GM10266 (cell line): Measurements from ENCODE around the gene MRPS34.

ENCODE experiments used
- DNase-seq: peaks from one replicate; pipeline ENCODE4 v3.0.0; 2012; ENCODE audit errors: extremely low spot score
- CTCF ChIP-seq: IDR thresholded peaks from 2 replicates; pipeline ENCODE4 v1.5.1; 2012; ENCODE audit warnings: mild to moderate bottlenecking, low read depth; ENCODE audit not compliant: control insufficient read depth, insufficient read depth; ENCODE audit errors: missing control alignments

The MRPS34 gene

GRCh38 chr16:1762879-1763520, 9.9 kb downstream of the MRPS34 start:
- TF ChIP-seq CTCF: no peak
- no peak for DNase-seq

GRCh38 chr16:1762196-1762878, 10.6 kb downstream of the MRPS34 start:
- TF ChIP-seq CTCF: no peak
- DNase-seq: no peak

- no peak for TF ChIP-seq CTCF
- DNase-seq: no peak
Observed at GRCh38 chr16:1761751-1762150, 11.2 kb downstream of the MRPS34 start.

GRCh38 chr16:1760911-1761310, 12.0 kb downstream of the MRPS34 start:
- no peak for TF ChIP-seq CTCF
- DNase-seq: no peak

- DNase-seq: no peak
- TF ChIP-seq CTCF: no peak
Observed at GRCh38 chr16:1759511-1759910, 13.4 kb downstream of the MRPS34 start.

- DNase-seq: no peak
- TF ChIP-seq CTCF: no peak
Observed at GRCh38 chr16:1758923-1759322, 14.0 kb downstream of the MRPS34 start.

- no peak for DNase-seq
- no peak for TF ChIP-seq CTCF
Observed at GRCh38 chr16:1757714-1758461, 15.0 kb downstream of the MRPS34 start.
